Measurements from ENCODE around the gene KIF25.

KIF25 gene

DNA sequence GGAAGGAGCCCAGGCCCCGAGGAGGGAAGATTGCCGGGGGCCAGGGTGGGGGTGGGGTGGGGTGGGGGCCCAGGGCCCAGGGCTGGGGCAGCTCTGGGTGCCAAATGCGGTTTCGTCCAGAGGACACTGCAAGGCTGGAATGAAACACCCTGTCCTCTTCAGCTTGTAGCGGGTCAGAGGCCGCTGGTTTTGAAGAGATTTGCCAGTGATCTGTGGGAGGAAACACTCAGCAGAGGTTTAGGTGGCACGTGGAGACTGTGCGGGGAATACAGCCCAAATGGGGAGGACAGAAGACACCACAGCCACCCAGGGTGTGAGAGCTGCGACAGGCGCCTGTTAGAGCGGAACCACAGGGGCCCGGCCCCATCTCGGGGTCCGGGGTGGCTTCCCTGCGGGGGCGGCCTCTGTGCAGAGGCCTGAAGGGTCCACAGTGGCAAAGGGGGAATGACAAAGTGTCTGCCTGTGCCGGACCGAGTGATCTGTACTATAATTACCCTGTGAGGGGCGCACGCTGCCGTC lies 52.3 kb downstream of the KIF25 start:
- no peak overlapping the region for H2AFZ ChIP-seq (ENCODE audit: low read depth, low read length)
- no peak overlapping the region for H3K4me3 ChIP-seq (ENCODE audit: low read length)
- no peaks in the 10 kb centered on the region for H3K27me3 ChIP-seq (ENCODE audit: insufficient read depth, low read length)
- H3K4me1 ChIP-seq (ENCODE audit: insufficient read depth, low read length), result no peaks in the 10 kb centered on the region
- no peaks in the 10 kb centered on the region for H3K36me3 ChIP-seq (ENCODE audit: insufficient read depth, low read length)
- no peaks in the 10 kb centered on the region for H3K9me3 ChIP-seq (ENCODE audit: low read length)

DNA sequence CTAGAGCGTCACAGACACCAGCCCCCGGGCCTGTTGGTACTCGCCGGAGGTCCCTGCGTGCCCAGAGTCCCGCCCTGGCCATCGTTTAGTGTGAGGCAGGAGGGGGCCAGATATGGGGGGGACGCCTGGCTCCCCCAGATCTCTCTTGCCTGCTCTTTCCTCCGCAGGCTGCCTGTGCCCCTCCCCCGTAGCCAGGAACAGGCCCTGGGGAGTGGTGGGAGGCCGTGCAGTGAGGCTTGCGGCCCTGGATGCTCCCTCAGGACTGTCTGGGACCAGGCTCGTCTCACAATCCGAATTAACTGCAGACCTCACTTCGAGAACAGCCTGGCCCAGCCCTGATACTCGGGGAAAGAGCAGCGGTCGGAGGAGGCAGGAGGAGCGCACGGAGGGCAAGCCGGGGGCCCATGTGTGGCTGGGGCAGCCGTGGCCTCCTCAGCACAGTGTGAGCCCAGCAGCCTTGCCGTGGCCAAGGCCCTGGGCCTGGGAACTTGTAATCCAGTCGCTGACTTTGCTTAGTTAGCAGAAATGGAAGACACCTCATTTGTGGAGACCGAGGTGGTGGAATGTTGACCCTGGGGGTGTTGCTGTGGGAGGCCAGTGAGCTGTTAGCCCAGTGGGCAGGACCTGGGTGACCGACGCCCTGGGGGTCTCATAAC lies 52.9 kb downstream of the KIF25 start:
- H3K4me3 ChIP-seq (ENCODE audit: low read length), result no peak overlapping the region
- no peaks in the 10 kb centered on the region for H3K4me1 ChIP-seq (ENCODE audit: insufficient read depth, low read length)
- no peaks in the 10 kb centered on the region for H3K27me3 ChIP-seq (ENCODE audit: insufficient read depth, low read length)
- no peaks in the 10 kb centered on the region for H3K36me3 ChIP-seq (ENCODE audit: insufficient read depth, low read length)
- no peaks in the 10 kb centered on the region for H3K9me3 ChIP-seq (ENCODE audit: low read length)
- H2AFZ ChIP-seq (ENCODE audit: low read depth, low read length), result no peak overlapping the region

- no peak overlapping the region for H2AFZ ChIP-seq (ENCODE audit: low read depth, low read length)
- no peak overlapping the region for H3K4me3 ChIP-seq (ENCODE audit: low read length)
- H3K27me3 ChIP-seq (ENCODE audit: insufficient read depth, low read length), result no peaks in the 10 kb centered on the region
- H3K36me3 ChIP-seq (ENCODE audit: insufficient read depth, low read length), result no peaks in the 10 kb centered on the region
- H3K4me1 ChIP-seq (ENCODE audit: insufficient read depth, low read length), result no peaks in the 10 kb centered on the region
- no peaks in the 10 kb centered on the region for H3K9me3 ChIP-seq (ENCODE audit: low read length)
Measured at GRCh38 chr6:168050881-168051586, 53.6 kb downstream of the KIF25 start.

GRCh38 chr6:168051648-168052047 lies 54.2 kb downstream of the KIF25 start:
- H3K9me3 ChIP-seq (ENCODE audit: low read length), result no peaks in the 10 kb centered on the region
- H3K4me3 ChIP-seq (ENCODE audit: low read length), result no peak overlapping the region
- no peaks in the 10 kb centered on the region for H3K4me1 ChIP-seq (ENCODE audit: insufficient read depth, low read length)
- H3K27me3 ChIP-seq (ENCODE audit: insufficient read depth, low read length), result no peaks in the 10 kb centered on the region
- H3K36me3 ChIP-seq (ENCODE audit: insufficient read depth, low read length), result no peaks in the 10 kb centered on the region
- H2AFZ ChIP-seq (ENCODE audit: low read depth, low read length), result no peak overlapping the region

DNA sequence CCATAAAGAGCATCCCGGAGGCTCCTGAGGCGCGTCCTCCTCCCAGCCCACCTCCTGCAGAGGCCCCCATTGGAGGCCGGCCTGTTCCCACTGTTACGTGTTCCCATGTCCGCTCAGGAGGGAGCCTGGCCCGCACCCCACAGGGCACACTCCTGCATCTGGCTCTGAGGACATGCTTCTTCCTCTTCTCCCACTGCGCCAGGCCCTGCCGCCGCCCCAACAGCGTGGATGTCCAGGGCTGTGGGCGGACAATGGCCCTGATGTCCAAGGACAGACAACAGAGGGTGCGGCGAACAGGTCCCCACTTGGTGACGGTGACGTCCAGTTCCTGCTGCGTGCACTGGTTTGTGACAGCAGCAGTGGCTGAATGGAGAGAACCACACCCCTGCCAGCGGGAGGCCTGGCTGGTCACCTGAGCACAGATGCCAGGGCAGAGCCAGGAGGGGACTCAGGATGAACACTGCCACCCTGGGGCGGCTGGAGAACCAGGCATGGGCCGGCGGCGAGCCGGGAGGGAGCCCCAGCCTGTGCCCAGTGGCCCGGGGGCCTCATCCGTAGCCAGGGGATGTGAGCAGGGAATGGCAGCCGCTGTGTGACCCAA lies 54.9 kb downstream of the KIF25 start:
- Histone ChIP-seq H3K4me3 (ENCODE audit: low read length) (no peak overlapping the region), H3K9me3 (ENCODE audit: low read length) (no peaks in the 10 kb centered on the region), H3K36me3 (ENCODE audit: insufficient read depth, low read length) (no peaks in the 10 kb centered on the region), H3K27me3 (ENCODE audit: insufficient read depth, low read length) (no peaks in the 10 kb centered on the region), H2AFZ (ENCODE audit: low read depth, low read length) (no peak overlapping the region), H3K4me1 (ENCODE audit: insufficient read depth, low read length) (no peaks in the 10 kb centered on the region)

- no peak overlapping the region for H3K4me3 ChIP-seq (ENCODE audit: low read length)
Measured at GRCh38 chr6:168053086-168053956, 55.9 kb downstream of the KIF25 start.

GRCh38 chr6:168053957-168054471 lies 56.5 kb downstream of the KIF25 start:
- H3K27me3 ChIP-seq (ENCODE audit: insufficient read depth, low read length), result no peaks in the 10 kb centered on the region

More at GRCh38 chr6:168053086-168053956, 55.9 kb downstream of the KIF25 start:
- Histone ChIP-seq H3K4me1 (ENCODE audit: insufficient read depth, low read length) (no peaks in the 10 kb centered on the region), H2AFZ (ENCODE audit: low read depth, low read length) (no peak overlapping the region), H3K27me3 (ENCODE audit: insufficient read depth, low read length) (no peaks in the 10 kb centered on the region), H3K36me3 (ENCODE audit: insufficient read depth, low read length) (no peaks in the 10 kb centered on the region), H3K9me3 (ENCODE audit: low read length) (no peaks in the 10 kb centered on the region)

GRCh38 chr6:168054765-168055560 lies 57.5 kb downstream of the KIF25 start:
- Histone ChIP-seq H2AFZ (ENCODE audit: low read depth, low read length) (no peak overlapping the region), H3K9me3 (ENCODE audit: low read length) (no peaks in the 10 kb centered on the region), H3K27me3 (ENCODE audit: insufficient read depth, low read length) (no peaks in the 10 kb centered on the region), H3K36me3 (ENCODE audit: insufficient read depth, low read length) (no peaks in the 10 kb centered on the region), H3K4me1 (ENCODE audit: insufficient read depth, low read length) (no peaks in the 10 kb centered on the region), H3K4me3 (ENCODE audit: low read length) (no peak overlapping the region)

More at GRCh38 chr6:168053957-168054471, 56.5 kb downstream of the KIF25 start:
- Histone ChIP-seq H3K9me3 (ENCODE audit: low read length) (no peaks in the 10 kb centered on the region), H3K36me3 (ENCODE audit: insufficient read depth, low read length) (no peaks in the 10 kb centered on the region), H2AFZ (ENCODE audit: low read depth, low read length) (no peak overlapping the region), H3K4me3 (ENCODE audit: low read length) (no peak overlapping the region), H3K4me1 (ENCODE audit: insufficient read depth, low read length) (no peaks in the 10 kb centered on the region)

GRCh38 chr6:168055696-168056489 lies 58.4 kb downstream of the KIF25 start:
- no peaks in the 10 kb centered on the region for H3K36me3 ChIP-seq (ENCODE audit: insufficient read depth, low read length)
- no peaks in the 10 kb centered on the region for H3K27me3 ChIP-seq (ENCODE audit: insufficient read depth, low read length)
- no peak overlapping the region for H3K4me3 ChIP-seq (ENCODE audit: low read length)
- no peaks in the 10 kb centered on the region for H3K4me1 ChIP-seq (ENCODE audit: insufficient read depth, low read length)
- no peaks in the 10 kb centered on the region for H3K9me3 ChIP-seq (ENCODE audit: low read length)
- no peak overlapping the region for H2AFZ ChIP-seq (ENCODE audit: low read depth, low read length)

DNA sequence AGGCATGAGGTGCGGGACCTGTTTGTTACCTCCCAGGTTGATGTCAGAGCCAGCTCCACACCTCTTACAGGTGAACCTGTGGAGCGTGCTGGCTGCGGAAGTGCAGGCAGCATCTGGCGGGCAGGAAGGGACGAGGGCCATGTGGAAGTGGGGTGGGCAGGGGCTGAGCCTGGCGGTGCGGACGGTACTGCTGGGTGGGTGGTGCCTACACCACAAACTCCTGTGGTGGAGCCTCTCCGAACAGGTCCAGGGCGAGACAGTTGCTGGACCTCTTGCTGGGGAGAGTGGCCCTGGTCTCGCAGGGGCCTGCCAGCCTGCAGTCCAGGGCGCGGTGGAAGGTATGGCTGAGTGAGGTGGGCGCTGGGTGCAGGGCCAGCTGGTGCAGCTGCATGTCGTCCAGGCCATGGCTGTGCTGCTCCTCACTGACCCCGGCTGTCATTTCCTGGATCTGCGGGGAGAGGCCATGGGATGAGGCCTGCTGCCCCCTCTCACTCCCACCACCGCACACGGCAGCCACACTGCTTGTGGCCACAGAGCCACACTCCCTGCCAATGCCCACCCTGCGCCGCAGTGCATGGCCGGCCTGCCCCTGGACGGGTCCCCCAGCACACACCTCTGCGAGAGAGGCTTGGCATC lies 59.5 kb downstream of the KIF25 start:
- H3K9me3 ChIP-seq (ENCODE audit: low read length), result no peaks in the 10 kb centered on the region
- no peaks in the 10 kb centered on the region for H3K36me3 ChIP-seq (ENCODE audit: insufficient read depth, low read length)
- H3K4me3 ChIP-seq (ENCODE audit: low read length), result no peak overlapping the region
- H3K27me3 ChIP-seq (ENCODE audit: insufficient read depth, low read length), result no peaks in the 10 kb centered on the region
- no peak overlapping the region for H2AFZ ChIP-seq (ENCODE audit: low read depth, low read length)
- H3K4me1 ChIP-seq (ENCODE audit: insufficient read depth, low read length), result no peaks in the 10 kb centered on the region

DNA sequence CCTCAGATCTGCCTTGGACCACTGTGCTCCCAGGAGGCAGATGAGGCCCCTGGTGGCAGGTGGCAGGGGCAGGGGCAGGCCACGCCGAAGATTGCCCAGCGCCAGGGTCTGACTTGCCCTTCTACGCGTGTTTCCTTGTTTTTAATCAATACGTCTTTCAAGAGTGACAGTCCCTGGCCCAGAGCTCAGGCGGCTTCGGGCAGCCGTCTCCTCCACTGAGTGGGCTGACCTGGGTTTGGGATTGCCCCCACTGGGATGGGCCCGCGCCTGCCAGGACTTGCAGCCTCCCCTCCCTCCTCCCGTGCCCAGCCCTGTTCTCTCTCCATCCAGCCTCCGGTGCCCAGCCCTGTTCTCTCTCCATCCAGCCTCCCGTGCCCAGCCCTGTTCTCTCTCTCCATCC lies 60.4 kb downstream of the KIF25 start:
- H3K4me1 ChIP-seq (ENCODE audit: insufficient read depth, low read length), result no peaks in the 10 kb centered on the region
- no peaks in the 10 kb centered on the region for H3K9me3 ChIP-seq (ENCODE audit: low read length)
- H3K27me3 ChIP-seq (ENCODE audit: insufficient read depth, low read length), result no peaks in the 10 kb centered on the region
- H3K4me3 ChIP-seq (ENCODE audit: low read length), result no peak overlapping the region
- H2AFZ ChIP-seq (ENCODE audit: low read depth, low read length), result no peak overlapping the region
- H3K36me3 ChIP-seq (ENCODE audit: insufficient read depth, low read length), result no peaks in the 10 kb centered on the region
